ENCODE results near the gene CUEDC1. TPM values are rescaled to one million over a fixed set of nuclear protein-coding genes. Genes with fewer than 3 reads are reported as not detected.

Gene CUEDC1, protein sequence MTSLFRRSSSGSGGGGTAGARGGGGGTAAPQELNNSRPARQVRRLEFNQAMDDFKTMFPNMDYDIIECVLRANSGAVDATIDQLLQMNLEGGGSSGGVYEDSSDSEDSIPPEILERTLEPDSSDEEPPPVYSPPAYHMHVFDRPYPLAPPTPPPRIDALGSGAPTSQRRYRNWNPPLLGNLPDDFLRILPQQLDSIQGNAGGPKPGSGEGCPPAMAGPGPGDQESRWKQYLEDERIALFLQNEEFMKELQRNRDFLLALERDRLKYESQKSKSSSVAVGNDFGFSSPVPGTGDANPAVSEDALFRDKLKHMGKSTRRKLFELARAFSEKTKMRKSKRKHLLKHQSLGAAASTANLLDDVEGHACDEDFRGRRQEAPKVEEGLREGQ
- under 1 TPM in 1 of 2 experiments, not detected in 1; 0.47 TPM for total RNA-seq

DNA sequence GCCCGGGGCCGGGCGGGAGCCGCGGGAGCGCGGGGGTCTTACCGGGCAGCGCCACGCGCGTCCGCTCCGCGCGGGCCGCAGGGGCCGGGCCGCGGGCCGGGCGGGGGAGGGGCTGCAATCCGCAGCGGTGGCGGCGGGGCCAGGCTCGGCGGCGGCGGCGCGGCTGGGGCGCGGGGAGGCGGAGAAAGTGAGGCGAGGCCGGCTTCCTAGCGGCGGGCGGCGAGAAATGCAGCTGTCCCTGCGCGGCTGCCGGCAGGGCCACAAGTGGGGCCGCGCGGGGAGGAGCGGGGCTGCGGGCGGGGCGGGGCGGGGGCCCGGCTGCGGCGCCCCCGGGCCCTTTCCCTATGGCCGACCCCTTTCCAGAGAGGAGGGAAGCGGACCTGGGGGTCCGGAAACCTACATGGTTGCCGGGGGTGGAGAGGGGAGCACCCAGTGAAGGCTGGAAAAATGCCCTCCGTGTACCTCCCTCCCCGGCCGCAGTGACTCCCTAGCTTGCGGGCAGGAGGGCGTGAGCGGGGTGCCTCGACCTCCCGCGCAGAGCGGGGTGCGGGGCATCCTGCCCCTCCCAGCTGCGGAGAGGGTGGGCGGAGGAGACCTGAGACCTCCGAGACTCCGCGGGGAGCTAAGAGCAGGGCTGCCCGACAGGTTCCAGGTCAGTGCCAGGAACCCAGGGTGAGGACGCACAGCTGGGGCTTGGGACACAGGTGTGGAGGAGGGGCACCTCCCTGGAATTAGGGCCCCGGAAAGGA is at the start of gene CUEDC1:
CUEDC1 (minus strand) TSS at position 230 of the 749 bp plus-strand sequence. CDS start 69,848 bp downstream, outside the sequence.
- Mint-ChIP-seq H3K27me3 (peaks cover 58% of the 10 kb centered on the region), H3K4me1 (peaks cover 27% of the 10 kb centered on the region), H3K9me3 (no peaks in the 10 kb centered on the region), H3K36me3 (ENCODE audit: low read depth) (no peaks in the 10 kb centered on the region), H3K4me3 (peak within 1 kb of the TSS; percentile 55), H3K27ac (no peak within 1 kb of the TSS)
- ChIA-PET CTCF (interaction anchor here (0.6 to 2.8 kb wide), 15 partner anchors 9 to 89 kb away, joined by 3 to 9 read pairs (median 4); no protein-coding TSS in a partner anchor), POLR2A (no interaction called here)
- DNase-seq: peak; percentile 62

GRCh38 chr17:58004060-58004459 is 48.8 kb upstream of the CUEDC1 start:
- peaks cover 73% of the 10 kb centered on the region for H3K4me1 Mint-ChIP-seq
- H3K36me3 Mint-ChIP-seq (ENCODE audit: low read depth): peaks cover 69% of the 10 kb centered on the region
- H3K27ac Mint-ChIP-seq: no peak overlapping the region
- POLR2A ChIA-PET: no interaction called here
- H3K27me3 Mint-ChIP-seq: no peaks in the 10 kb centered on the region
- peak overlapping the region; percentile 94 for H3K4me3 Mint-ChIP-seq
- DNase-seq: no peak
- CTCF ChIA-PET: no interaction called here
- H3K9me3 Mint-ChIP-seq: no peaks in the 10 kb centered on the region

GRCh38 chr17:58002973-58003372 is 47.8 kb upstream of the CUEDC1 start:
- H3K4me1 Mint-ChIP-seq: peaks cover 66% of the 10 kb centered on the region
- no peaks in the 10 kb centered on the region for H3K9me3 Mint-ChIP-seq
- H3K36me3 Mint-ChIP-seq (ENCODE audit: low read depth): peaks cover 71% of the 10 kb centered on the region
- no peaks in the 10 kb centered on the region for H3K27me3 Mint-ChIP-seq
- POLR2A ChIA-PET: no interaction called here
- DNase-seq: no peak
- CTCF ChIA-PET: interaction anchor here (2.8 kb wide), 1 partner anchor 17 kb away, joined by 11 read pairs; no protein-coding TSS in a partner anchor
- no peak overlapping the region for H3K27ac Mint-ChIP-seq
- peak overlapping the region; percentile 3 for H3K4me3 Mint-ChIP-seq

DNA sequence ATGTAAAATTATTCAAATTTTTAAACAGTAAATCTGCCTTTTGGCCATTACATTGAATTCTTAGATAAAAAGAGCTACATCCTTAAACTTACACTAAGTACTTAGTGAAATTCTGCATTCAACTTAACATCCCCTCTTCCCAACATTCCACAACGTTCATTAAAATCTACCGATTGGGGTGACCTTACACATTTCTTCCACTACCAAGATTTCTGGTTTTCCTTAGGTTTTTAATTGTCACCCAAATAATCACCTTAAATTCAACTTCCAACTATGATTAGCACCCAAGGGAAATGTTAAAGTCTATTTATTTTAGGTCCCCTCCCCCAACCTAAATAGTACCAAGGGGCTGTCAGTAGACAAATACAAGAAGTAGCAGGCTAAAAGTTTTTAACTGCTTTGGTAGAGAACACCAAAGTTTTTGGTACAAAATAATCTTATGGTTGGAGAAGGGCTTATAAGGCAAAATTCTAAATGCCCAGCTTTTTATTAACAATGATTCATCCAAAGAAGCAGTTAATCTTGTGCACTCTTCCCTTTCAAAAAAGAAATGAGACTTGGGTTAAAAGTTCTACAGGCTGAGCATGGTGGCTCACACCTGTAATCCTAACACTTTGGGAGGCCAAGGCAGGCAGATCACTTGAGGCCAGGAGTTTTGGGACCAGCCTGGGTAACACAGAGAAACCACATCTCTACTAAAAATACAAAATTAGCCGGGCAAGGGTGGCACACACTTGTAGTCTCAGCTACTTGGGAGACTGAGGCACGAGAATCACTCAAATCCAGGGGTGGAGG is 47.1 kb upstream of the CUEDC1 start:
- POLR2A ChIA-PET: no interaction called here

DNA sequence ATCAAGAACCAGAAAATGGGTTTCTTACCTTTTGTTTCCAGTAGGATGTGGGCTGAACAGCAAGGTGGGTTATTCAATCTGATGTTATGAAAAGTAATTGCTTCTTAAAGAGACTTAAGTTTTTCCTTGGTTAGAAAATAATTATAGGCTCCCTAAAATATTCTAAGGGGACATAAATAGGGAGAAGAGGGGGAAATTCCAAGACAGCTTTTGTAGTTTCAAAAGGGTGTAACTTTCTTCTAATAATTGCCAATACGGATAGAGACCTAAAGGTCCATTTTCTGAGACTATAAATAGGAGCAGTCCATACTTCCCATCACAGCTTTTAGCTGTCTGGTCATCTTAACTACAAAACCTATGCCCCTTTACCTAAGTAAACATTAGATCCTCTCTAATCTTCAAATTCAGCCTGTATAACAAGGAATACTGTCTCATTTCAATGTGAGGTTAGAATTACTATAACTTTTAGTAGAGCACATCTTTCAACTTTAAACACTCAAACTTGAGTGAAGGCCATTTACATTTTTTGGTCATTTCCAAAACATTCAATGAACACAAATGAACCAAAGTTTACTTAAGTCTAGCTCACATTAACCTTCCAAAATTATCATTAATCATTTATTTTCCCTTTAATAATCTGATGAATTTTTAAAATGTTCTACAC is 46.4 kb upstream of the CUEDC1 start:
- no peak overlapping the region for H3K27ac Mint-ChIP-seq
- CTCF ChIA-PET: interaction anchor here (0.6 to 3.8 kb wide), 7 partner anchors 12 to 152 kb away, joined by 3 to 25 read pairs (median 4); partner anchors contain the start of genes MRPS23 and VEZF1
- H3K9me3 Mint-ChIP-seq: no peaks in the 10 kb centered on the region

More for the DNA sequence above, 47.1 kb upstream of the CUEDC1 start:
- DNase-seq: no peak
- CTCF ChIA-PET: interaction anchor here (0.6 to 3.8 kb wide), 4 partner anchors 15 to 113 kb away, joined by 3 to 16 read pairs (median 8); no protein-coding TSS in a partner anchor
- peaks cover 64% of the 10 kb centered on the region for H3K4me1 Mint-ChIP-seq
- no peaks in the 10 kb centered on the region for H3K9me3 Mint-ChIP-seq
- H3K4me3 Mint-ChIP-seq: no peak overlapping the region
- H3K27me3 Mint-ChIP-seq: no peaks in the 10 kb centered on the region
- H3K36me3 Mint-ChIP-seq (ENCODE audit: low read depth): peaks cover 76% of the 10 kb centered on the region
- peak overlapping the region; percentile 25 for H3K27ac Mint-ChIP-seq

GRCh38 chr17:57999496-58000017 is 44.3 kb upstream of the CUEDC1 start:
- no peak overlapping the region for H3K4me3 Mint-ChIP-seq
- H3K9me3 Mint-ChIP-seq: no peaks in the 10 kb centered on the region
- DNase-seq: peak; percentile 52
- POLR2A ChIA-PET: interaction anchor here (0.6 to 0.9 kb wide), 3 partner anchors 132 to 145 kb away, joined by 4 to 8 read pairs (median 8); no protein-coding TSS in a partner anchor
- peaks cover 61% of the 10 kb centered on the region for H3K36me3 Mint-ChIP-seq (ENCODE audit: low read depth)
- CTCF ChIA-PET: interaction anchor here (0.5 to 3.8 kb wide), 24 partner anchors 8 to 871 kb away, joined by 3 to 25 read pairs (median 4); partner anchors contain the start of genes CUEDC1, SRSF1 and VEZF1
- no peaks in the 10 kb centered on the region for H3K27me3 Mint-ChIP-seq
- peaks cover 74% of the 10 kb centered on the region for H3K4me1 Mint-ChIP-seq
- H3K27ac Mint-ChIP-seq: peak overlapping the region; percentile 54

More for the DNA sequence above, 46.4 kb upstream of the CUEDC1 start:
- peaks cover 70% of the 10 kb centered on the region for H3K4me1 Mint-ChIP-seq
- POLR2A ChIA-PET: no interaction called here
- peaks cover 75% of the 10 kb centered on the region for H3K36me3 Mint-ChIP-seq (ENCODE audit: low read depth)
- no peak for DNase-seq
- no peaks in the 10 kb centered on the region for H3K27me3 Mint-ChIP-seq
- H3K4me3 Mint-ChIP-seq: no peak overlapping the region

- Mint-ChIP-seq H3K9me3 (no peaks in the 10 kb centered on the region), H3K27me3 (no peaks in the 10 kb centered on the region), H3K4me3 (no peak overlapping the region), H3K4me1 (peaks cover 75% of the 10 kb centered on the region), H3K36me3 (ENCODE audit: low read depth) (peaks cover 57% of the 10 kb centered on the region), H3K27ac (peak overlapping the region; percentile 54)
- DNase-seq: no peak
- POLR2A ChIA-PET: interaction anchor here (0.6 to 0.9 kb wide), 2 partner anchors 131 to 136 kb away, joined by 4 to 8 read pairs; no protein-coding TSS in a partner anchor
- CTCF ChIA-PET: interaction anchor here (0.9 to 3.8 kb wide), 22 partner anchors 8 to 870 kb away, joined by 3 to 25 read pairs (median 4); partner anchors contain the start of genes CUEDC1, MRPS23, SRSF1 and VEZF1
These were observed 43.8 kb upstream of the CUEDC1 start for GRCh38 chr17:57999010-57999495.

DNA sequence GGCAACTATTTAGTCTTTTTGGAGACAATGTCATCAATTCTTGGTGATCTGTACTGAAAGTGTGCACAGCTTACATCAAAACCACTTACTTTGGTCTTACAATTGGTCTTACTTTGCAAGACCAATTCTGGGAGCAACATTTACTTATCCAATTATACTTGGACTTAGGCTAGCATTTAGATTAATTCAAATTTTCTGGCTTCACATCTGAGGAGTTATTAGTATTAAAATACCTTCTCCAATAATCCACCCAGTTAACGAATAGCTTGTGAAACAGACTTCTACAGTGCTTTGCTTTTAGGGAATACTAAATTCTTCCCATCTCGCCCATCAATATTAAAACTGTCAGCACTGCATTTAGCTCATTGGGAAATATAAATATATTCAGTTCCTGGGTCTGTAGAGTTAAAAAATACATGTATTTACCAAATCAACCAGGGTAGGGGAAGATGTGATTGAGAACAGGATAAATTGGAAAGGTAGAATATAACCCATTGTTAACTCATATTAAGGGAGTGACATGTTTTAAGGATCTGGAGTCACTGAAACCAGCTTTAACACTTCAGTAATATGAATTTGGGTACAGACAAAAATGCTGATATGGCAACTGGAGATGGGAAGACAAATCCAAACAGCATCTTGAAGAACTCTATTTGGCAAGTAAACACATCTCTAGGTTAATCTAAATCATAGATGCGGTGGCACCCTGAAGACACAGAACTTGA is 42.0 kb upstream of the CUEDC1 start:
- POLR2A ChIA-PET: no interaction called here
- no peak for DNase-seq
- CTCF ChIA-PET: interaction anchor here (0.5 to 3.8 kb wide), 4 partner anchors 10 to 147 kb away, joined by 3 to 15 read pairs (median 3); partner anchors contain the start of genes MRPS23 and SRSF1
- H3K4me3 Mint-ChIP-seq: no peak overlapping the region
- H3K36me3 Mint-ChIP-seq (ENCODE audit: low read depth): peaks cover 42% of the 10 kb centered on the region
- no peak overlapping the region for H3K27ac Mint-ChIP-seq
- no peaks in the 10 kb centered on the region for H3K9me3 Mint-ChIP-seq
- no peaks in the 10 kb centered on the region for H3K27me3 Mint-ChIP-seq
- H3K4me1 Mint-ChIP-seq: peaks cover 68% of the 10 kb centered on the region

DNA sequence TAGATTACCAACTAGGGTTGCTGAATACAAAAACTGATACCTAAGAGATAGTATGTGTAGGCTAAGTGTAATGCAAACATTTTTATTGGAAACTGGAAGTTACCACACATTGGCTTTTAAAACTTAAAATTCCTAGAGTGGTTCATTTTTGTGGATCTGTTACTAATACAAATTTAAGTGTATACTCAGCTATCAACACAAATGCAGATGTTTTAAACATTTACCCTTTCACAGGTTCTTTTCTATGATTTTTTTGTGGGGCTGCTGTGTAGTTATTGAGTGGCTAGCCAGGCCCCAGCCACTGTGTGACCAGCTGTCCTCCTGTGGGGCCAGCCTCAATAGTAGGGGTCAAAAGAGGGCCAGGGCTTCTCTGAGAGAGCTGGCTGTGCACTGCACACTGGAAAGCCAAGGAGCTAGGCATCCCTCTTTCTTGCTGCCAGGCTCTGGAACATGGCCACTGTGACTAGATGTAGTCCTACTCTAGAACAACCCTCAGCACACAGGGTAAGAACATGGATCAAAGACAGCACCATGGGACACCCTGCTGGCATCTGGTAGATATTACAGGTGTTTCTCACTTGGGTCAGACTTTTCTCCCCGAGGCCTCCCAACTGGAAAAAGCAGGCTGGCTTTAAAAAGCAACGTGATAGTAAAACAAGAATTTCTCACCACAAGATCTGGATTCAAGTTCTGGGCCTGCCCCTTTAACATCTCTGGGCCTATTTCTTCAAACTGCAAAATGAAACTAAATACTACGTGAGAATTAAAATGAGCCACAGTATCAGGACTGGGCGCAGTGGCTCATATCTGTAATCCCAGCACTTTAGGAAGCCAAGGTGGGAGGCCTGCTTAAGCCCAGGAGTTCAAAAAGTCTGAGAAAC is 40.1 kb upstream of the CUEDC1 start:
- H3K4me3 Mint-ChIP-seq: peak overlapping the region; percentile 3
- H3K4me1 Mint-ChIP-seq: peaks cover 65% of the 10 kb centered on the region
- no peak overlapping the region for H3K27ac Mint-ChIP-seq
- no peaks in the 10 kb centered on the region for H3K27me3 Mint-ChIP-seq
- H3K9me3 Mint-ChIP-seq: no peaks in the 10 kb centered on the region
- peaks cover 37% of the 10 kb centered on the region for H3K36me3 Mint-ChIP-seq (ENCODE audit: low read depth)
- ChIA-PET POLR2A (interaction anchor here (1.8 kb wide), 1 partner anchor 12 kb away, joined by 8 read pairs; the partner anchor contains the start of gene SRSF1), CTCF (interaction anchor here (0.5 to 3.8 kb wide), 6 partner anchors 12 to 1165 kb away, joined by 3 to 15 read pairs (median 4); partner anchors contain the start of genes EPX, MRPS23 and SRSF1)
- peak; percentile 62 for DNase-seq

GRCh38 chr17:57994436-57994835 is 39.2 kb upstream of the CUEDC1 start:
- H3K27ac Mint-ChIP-seq: no peak overlapping the region
- no peak overlapping the region for H3K4me3 Mint-ChIP-seq
- DNase-seq: no peak
- POLR2A ChIA-PET: no interaction called here
- H3K36me3 Mint-ChIP-seq (ENCODE audit: low read depth): peaks cover 32% of the 10 kb centered on the region
- CTCF ChIA-PET: interaction anchor here (1.3 to 3.8 kb wide), 3 partner anchors 12 to 198 kb away, joined by 3 to 15 read pairs (median 3); partner anchors contain the start of genes EPX and SRSF1
- H3K27me3 Mint-ChIP-seq: no peaks in the 10 kb centered on the region
- H3K4me1 Mint-ChIP-seq: peaks cover 64% of the 10 kb centered on the region
- H3K9me3 Mint-ChIP-seq: no peaks in the 10 kb centered on the region
